Transverse colon (tissue), 4 donors: Measurements from ENCODE around the gene PIK3IP1.

ENCODE experiments used
- POLR2AphosphoS5 ChIP-seq, 3 donors: sonication (generic); formaldehyde crosslinking; IDR thresholded peaks; one replicate each; pipeline ENCODE4 v1.6.1; 2016; ENCODE audit warnings: antibody characterized with exemption in 3 of 3
- TF ChIP-seq, protein P1 (sequence below), 5 experiments: fragments of 200-600 bp in 3 of 5; fragments of 450-650 bp in 2 of 5; sonication (generic) in 3 of 5; IDR thresholded peaks; 1 replicate in 2 of 5; 2 replicates in 3 of 5; pipeline ENCODE4 v1.5.1; 2016 to 2017; ENCODE audit warnings: antibody characterized with exemption in 5 of 5, inconsistent platforms in 3 of 5, mild to moderate bottlenecking in 2 of 5, moderate library complexity in 1 of 5

DNA sequence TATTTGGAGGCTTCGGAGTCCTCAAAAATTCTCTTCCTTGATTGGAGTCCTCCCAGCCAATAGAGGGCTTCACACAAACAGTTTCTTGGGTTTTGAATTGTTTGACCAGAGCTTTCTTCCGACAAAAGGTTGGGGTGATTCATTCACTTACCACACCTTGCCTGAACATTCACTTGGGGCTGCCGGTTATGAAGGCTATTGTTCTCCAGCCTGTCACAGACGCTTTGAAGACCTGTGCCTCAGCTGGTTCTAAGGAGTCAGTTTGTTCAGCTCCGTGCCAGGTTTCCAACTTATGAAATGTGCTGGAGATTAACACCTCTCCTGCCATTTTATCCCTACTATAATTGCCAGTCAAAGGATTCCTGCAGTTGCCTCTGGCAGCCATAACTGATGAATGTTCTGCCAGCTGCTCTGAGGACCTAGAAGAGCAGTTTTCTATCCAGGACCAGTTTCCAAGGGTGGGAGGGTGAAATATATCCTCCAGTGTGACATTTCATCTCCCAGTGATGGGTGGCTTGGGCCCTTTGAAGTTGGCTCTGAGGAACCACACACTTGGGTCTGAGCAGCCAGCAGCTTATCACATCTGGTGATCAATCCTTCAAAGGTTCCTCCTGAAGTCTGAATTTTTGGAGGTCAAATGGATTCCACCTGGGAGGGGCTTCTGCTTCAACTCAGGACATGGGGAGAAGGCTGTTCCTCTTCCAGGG lies 48.8 kb downstream of the PIK3IP1 start:
- TF ChIP-seq, protein P1, sequence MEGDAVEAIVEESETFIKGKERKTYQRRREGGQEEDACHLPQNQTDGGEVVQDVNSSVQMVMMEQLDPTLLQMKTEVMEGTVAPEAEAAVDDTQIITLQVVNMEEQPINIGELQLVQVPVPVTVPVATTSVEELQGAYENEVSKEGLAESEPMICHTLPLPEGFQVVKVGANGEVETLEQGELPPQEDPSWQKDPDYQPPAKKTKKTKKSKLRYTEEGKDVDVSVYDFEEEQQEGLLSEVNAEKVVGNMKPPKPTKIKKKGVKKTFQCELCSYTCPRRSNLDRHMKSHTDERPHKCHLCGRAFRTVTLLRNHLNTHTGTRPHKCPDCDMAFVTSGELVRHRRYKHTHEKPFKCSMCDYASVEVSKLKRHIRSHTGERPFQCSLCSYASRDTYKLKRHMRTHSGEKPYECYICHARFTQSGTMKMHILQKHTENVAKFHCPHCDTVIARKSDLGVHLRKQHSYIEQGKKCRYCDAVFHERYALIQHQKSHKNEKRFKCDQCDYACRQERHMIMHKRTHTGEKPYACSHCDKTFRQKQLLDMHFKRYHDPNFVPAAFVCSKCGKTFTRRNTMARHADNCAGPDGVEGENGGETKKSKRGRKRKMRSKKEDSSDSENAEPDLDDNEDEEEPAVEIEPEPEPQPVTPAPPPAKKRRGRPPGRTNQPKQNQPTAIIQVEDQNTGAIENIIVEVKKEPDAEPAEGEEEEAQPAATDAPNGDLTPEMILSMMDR (IDR thresholded peaks at IDR 0.05), result no peak
- no peak for TF ChIP-seq POLR2AphosphoS5 (IDR thresholded peaks at IDR 0.05)
